GM23338 (cell line): ENCODE measurements around the gene DAZAP1. TPM values are rescaled to one million over a fixed set of nuclear protein-coding genes. Genes with fewer than 3 reads are reported as not detected.
A peak's percentile ranks its signal among the peaks of the same experiment; 100 is the strongest.

ENCODE experiments used
- ATAC-seq: fragments of 200-7000 bp; cut with Tn5 transposase; 3 replicates; pipeline ENCODE4 v1.9.1; 2020
- DNase-seq: peaks from one replicate; pipeline ENCODE4 v3.0.0-alpha.2; 2015; ENCODE audit warnings: low spot score
- H2AFZ ChIP-seq: fragments of 200-600 bp; sonication (generic); 2 replicates; pipeline ENCODE4 v1.8.0; 2016; ENCODE audit warnings: antibody characterized with exemption, mild to moderate bottlenecking, moderate library complexity
- H3F3A ChIP-seq: fragments of 200-600 bp; sonication (generic); replicated peaks from 2 replicates; pipeline ENCODE4 v1.8.0; 2017; ENCODE audit warnings: antibody characterized with exemption, mixed run types, low read depth
- H3K27ac ChIP-seq: fragments of 200-600 bp; sonication (generic); 2 replicates; pipeline ENCODE4 v1.6.1; 2016; ENCODE audit warnings: low read depth
- H3K27me3 ChIP-seq: fragments of 200-600 bp; sonication (generic); 2 replicates; pipeline ENCODE4 v1.8.0; 2016; ENCODE audit warnings: mild to moderate bottlenecking, mixed run types, moderate library complexity; ENCODE audit not compliant: insufficient read depth
- H3K36me3 ChIP-seq: fragments of 200-600 bp; sonication (generic); 2 replicates; pipeline ENCODE4 v1.8.0; 2016; ENCODE audit warnings: mild to moderate bottlenecking; ENCODE audit not compliant: insufficient read depth
- H3K4me1 ChIP-seq: fragments of 200-600 bp; sonication (generic); 2 replicates; pipeline ENCODE4 v1.8.0; 2016; ENCODE audit warnings: mild to moderate bottlenecking, moderate library complexity; ENCODE audit not compliant: insufficient read depth
- H3K4me2 ChIP-seq: fragments of 200-600 bp; sonication (generic); 2 replicates; pipeline ENCODE4 v1.7.1; 2017; ENCODE audit warnings: mixed run types
- H3K4me3 ChIP-seq: fragments of 200-600 bp; sonication (generic); 2 replicates; pipeline ENCODE4 v1.6.1; 2016; ENCODE audit warnings: mixed run types
- H3K79me2 ChIP-seq: fragments of 200-600 bp; sonication (generic); replicated peaks from 2 replicates; pipeline ENCODE4 v1.8.0; 2017; ENCODE audit warnings: mild to moderate bottlenecking; ENCODE audit not compliant: insufficient read depth
- H3K9me2 ChIP-seq: fragments of 200-600 bp; sonication (generic); 2 replicates; pipeline ENCODE4 v1.8.0; 2017; ENCODE audit not compliant: insufficient read depth
- H4K20me1 ChIP-seq: fragments of 200-600 bp; sonication (generic); replicated peaks from 2 replicates; pipeline ENCODE4 v1.8.0; 2017; ENCODE audit warnings: mild to moderate bottlenecking; ENCODE audit not compliant: insufficient read depth
- H3K27ac Mint-ChIP-seq: 2 replicates; pipeline ENCODE4 v1.8.0; 2020; ENCODE audit warnings: inconsistent platforms, mild to moderate bottlenecking, moderate library complexity, mixed read lengths
- H3K27me3 Mint-ChIP-seq: 3 replicates; pipeline ENCODE4 v1.8.0; 2022; ENCODE audit warnings: low read depth, mild to moderate bottlenecking, moderate library complexity, mixed read lengths, inconsistent platforms; ENCODE audit not compliant: insufficient read depth, poor library complexity
- H3K36me3 Mint-ChIP-seq: 3 replicates; pipeline ENCODE4 v1.8.0; 2021; ENCODE audit warnings: low read depth, mild to moderate bottlenecking, inconsistent platforms, moderate library complexity, mixed read lengths
- H3K4me1 Mint-ChIP-seq: 3 replicates; pipeline ENCODE4 v1.8.0; 2020; ENCODE audit warnings: mild to moderate bottlenecking, inconsistent platforms, mixed read lengths
- H3K4me3 Mint-ChIP-seq: 3 replicates; pipeline ENCODE4 v1.8.0; 2021; ENCODE audit warnings: moderate library complexity, mild to moderate bottlenecking, inconsistent platforms, mixed read lengths
- H3K9me3 Mint-ChIP-seq: 3 replicates; pipeline ENCODE4 v1.8.0; 2020; ENCODE audit warnings: moderate library complexity, mild to moderate bottlenecking, inconsistent platforms, mixed read lengths
- CREB1 ChIP-seq: fragments of 250-450 bp; sonication (Bioruptor Pico); IDR thresholded peaks from 2 replicates; pipeline ENCODE4 v1.5.0; 2020; ENCODE audit warnings: low read depth, mild to moderate bottlenecking, moderate library complexity
- JUNB ChIP-seq: IDR thresholded peaks from one replicate; pipeline ENCODE4 v1.6.1; 2016; ENCODE audit warnings: antibody characterized with exemption; ENCODE audit not compliant: unreplicated experiment
- POLR2AphosphoS5 ChIP-seq: IDR thresholded peaks from 2 replicates; pipeline ENCODE4 v1.6.1; 2016; ENCODE audit warnings: antibody characterized with exemption, low read depth
- STAT1 ChIP-seq: IDR thresholded peaks from one replicate; pipeline ENCODE4 v1.6.1; 2016; ENCODE audit warnings: antibody characterized with exemption; ENCODE audit not compliant: unreplicated experiment
- ZNF114 ChIP-seq: fragments of 250-450 bp; sonication (Bioruptor Pico); IDR thresholded peaks from 2 replicates; pipeline ENCODE4 v1.5.0; 2020; ENCODE audit warnings: mild to moderate bottlenecking, moderate library complexity
- polyA plus RNA-seq: library from polyadenylated mRNA; unstranded; fragments of >200 nt; fragmentation: Nextera tagmentation; extraction: Ambion mirVana; gene quantifications from 2 replicates; pipeline ENCODE4 v1.2.1, GENCODE V29; 2016
- total RNA-seq: library from RNA; depleted of rRNA; stranded (reverse); fragments of >200 nt; shearing (Covaris generic); gene quantifications from 2 replicates; pipeline ENCODE4 v1.2.3, GENCODE V29; 2014
- TF ChIP-seq, protein P1 (sequence below), 2 experiments: fragments of 200-600 bp in 1 of 2; sonication (generic) in 1 of 2; conservative IDR thresholded peaks; 2 replicates each; pipeline versions ENCODE4 v1.5.1 to v1.6.1; 2016 to 2017; ENCODE audit warnings: antibody characterized with exemption in 2 of 2, low read depth in 2 of 2, mild to moderate bottlenecking in 2 of 2, moderate library complexity in 1 of 2
- TF ChIP-seq, protein P2 (sequence below): IDR thresholded peaks from one replicate; pipeline ENCODE4 v1.6.1; 2018; ENCODE audit warnings: antibody characterized with exemption; ENCODE audit not compliant: unreplicated experiment

Gene DAZAP1
- total and polyA plus RNA-seq, 2 experiments from 2014 or later, result 44.1 to 194 TPM

DNA sequence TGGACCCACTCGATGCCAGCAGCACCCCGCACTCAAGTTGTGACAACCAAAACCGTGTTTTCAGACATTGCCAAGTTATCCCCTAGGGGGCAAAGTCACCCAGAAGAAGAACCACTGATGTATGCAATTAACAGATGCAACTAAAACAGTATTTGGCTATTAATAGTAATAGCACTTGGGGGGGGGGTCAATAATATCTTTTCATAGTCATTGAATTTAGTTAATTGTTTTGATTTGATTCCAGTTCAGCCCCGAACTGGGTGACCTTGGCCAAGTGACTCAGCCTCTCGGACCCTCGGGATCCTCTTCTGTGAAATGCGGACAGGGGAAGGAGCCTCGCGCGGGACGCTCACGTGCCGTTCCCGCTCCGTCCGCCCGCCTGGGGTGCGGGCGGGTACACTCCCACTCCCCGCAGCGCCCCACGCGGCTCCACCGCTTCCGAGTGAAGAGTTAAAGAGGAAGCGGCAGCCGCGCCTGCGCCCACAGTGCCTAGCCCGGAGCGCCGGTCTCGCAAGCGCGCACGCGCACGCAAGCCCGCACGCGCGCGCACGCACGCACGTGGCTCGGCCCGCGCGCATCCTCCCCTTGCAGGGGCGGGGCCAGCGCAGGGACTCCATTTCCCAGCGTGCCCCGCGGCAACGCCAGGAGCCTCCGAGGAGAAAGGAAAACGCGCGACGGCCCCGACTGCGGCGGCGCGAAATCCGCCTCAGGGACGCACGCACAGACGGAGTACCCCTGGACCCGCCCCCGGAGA is 435 bp upstream of the DAZAP1 start:
- ATAC-seq, result peak; percentile 54
- Mint-ChIP-seq H3K27ac (peak overlapping the region; percentile 82; the same call in 1 of the 2 replicates), H3K27me3 (peaks cover 23% of the 10 kb centered on the region), H3K36me3 (peaks cover 25% of the 10 kb centered on the region), H3K9me3 (no peaks in the 10 kb centered on the region), H3K4me3 (peak overlapping the region; percentile 77), H3K4me1 (peaks cover 40% of the 10 kb centered on the region)
- Histone ChIP-seq H3K4me2 (peak overlapping the region; percentile 81), H3K79me2 (peaks cover 42% of the 10 kb centered on the region), H3F3A (peaks cover 7% of the 10 kb centered on the region; the same call in 1 of the 2 replicates), H3K4me3 (peak overlapping the region; percentile 72), H3K27ac (no peak overlapping the region), H3K4me1 (peaks cover 10% of the 10 kb centered on the region; the same call in 1 of the 2 replicates), H4K20me1 (peaks cover 34% of the 10 kb centered on the region), H2AFZ (peak overlapping the region; percentile 33; the same call in 1 of the 2 replicates), H3K27me3 (peaks cover 3% of the 10 kb centered on the region; the same call in 1 of the 2 replicates), H3K9me2 (no peaks in the 10 kb centered on the region), H3K36me3 (no peaks in the 10 kb centered on the region)
- TF ChIP-seq CREB1 (CRISPR knock-in tag), result peak; percentile 71
- TF ChIP-seq ZNF114 (CRISPR knock-in tag), result peak; percentile 75; the same call in 1 of the 2 replicates
- no peak for TF ChIP-seq STAT1
- TF ChIP-seq JUNB, result no peak
- TF ChIP-seq, protein P1, sequence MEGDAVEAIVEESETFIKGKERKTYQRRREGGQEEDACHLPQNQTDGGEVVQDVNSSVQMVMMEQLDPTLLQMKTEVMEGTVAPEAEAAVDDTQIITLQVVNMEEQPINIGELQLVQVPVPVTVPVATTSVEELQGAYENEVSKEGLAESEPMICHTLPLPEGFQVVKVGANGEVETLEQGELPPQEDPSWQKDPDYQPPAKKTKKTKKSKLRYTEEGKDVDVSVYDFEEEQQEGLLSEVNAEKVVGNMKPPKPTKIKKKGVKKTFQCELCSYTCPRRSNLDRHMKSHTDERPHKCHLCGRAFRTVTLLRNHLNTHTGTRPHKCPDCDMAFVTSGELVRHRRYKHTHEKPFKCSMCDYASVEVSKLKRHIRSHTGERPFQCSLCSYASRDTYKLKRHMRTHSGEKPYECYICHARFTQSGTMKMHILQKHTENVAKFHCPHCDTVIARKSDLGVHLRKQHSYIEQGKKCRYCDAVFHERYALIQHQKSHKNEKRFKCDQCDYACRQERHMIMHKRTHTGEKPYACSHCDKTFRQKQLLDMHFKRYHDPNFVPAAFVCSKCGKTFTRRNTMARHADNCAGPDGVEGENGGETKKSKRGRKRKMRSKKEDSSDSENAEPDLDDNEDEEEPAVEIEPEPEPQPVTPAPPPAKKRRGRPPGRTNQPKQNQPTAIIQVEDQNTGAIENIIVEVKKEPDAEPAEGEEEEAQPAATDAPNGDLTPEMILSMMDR (conservative IDR thresholded peaks at IDR 0.05; ENCODE audit: low read depth in 2 of 2), result peak; percentile 58 to 73
- peak; percentile 75 for TF ChIP-seq POLR2AphosphoS5
- TF ChIP-seq, protein P2, sequence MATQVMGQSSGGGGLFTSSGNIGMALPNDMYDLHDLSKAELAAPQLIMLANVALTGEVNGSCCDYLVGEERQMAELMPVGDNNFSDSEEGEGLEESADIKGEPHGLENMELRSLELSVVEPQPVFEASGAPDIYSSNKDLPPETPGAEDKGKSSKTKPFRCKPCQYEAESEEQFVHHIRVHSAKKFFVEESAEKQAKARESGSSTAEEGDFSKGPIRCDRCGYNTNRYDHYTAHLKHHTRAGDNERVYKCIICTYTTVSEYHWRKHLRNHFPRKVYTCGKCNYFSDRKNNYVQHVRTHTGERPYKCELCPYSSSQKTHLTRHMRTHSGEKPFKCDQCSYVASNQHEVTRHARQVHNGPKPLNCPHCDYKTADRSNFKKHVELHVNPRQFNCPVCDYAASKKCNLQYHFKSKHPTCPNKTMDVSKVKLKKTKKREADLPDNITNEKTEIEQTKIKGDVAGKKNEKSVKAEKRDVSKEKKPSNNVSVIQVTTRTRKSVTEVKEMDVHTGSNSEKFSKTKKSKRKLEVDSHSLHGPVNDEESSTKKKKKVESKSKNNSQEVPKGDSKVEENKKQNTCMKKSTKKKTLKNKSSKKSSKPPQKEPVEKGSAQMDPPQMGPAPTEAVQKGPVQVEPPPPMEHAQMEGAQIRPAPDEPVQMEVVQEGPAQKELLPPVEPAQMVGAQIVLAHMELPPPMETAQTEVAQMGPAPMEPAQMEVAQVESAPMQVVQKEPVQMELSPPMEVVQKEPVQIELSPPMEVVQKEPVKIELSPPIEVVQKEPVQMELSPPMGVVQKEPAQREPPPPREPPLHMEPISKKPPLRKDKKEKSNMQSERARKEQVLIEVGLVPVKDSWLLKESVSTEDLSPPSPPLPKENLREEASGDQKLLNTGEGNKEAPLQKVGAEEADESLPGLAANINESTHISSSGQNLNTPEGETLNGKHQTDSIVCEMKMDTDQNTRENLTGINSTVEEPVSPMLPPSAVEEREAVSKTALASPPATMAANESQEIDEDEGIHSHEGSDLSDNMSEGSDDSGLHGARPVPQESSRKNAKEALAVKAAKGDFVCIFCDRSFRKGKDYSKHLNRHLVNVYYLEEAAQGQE, result peak; percentile 28
- peak; percentile 99 for DNase-seq
